GM12878 (cell line): ENCODE data around the gene CCDC71. TPM values are rescaled to one million over a fixed set of nuclear protein-coding genes. Genes with fewer than 3 reads are reported as not detected.

Experiments used
- ATAC-seq: fragments of 200-7000 bp; cut with Tn5 transposase; 3 replicates; pipeline ENCODE4 v1.9.1; 2020; ENCODE audit warnings: mild to moderate bottlenecking, moderate library complexity
- BruUV-seq: library from RNA; stranded (reverse); fragments of 400-500 nt; replicated peaks from 2 replicates; lab custom pipeline; 2021; lab: Mats Ljungman, UMichigan
- CTCF ChIA-PET: fragments of 300-600 bp; sonication (Branson Sonifier 250); formaldehyde crosslinking; extraction: SDS; loops from one replicate; lab custom pipeline; 2021; ENCODE audit warnings: inconsistent platforms; lab: Yijun Ruan, JAX
- POLR2A ChIA-PET: fragments of 350-600 bp; formaldehyde crosslinking; extraction: SDS; loops from one replicate; lab custom pipeline; 2021; ENCODE audit warnings: inconsistent platforms; lab: Charles Lee
- RAD21 ChIA-PET: fragments of 300-600 bp; sonication (Branson Sonifier 250); formaldehyde crosslinking; loops from one replicate; lab custom pipeline; 2023; ENCODE audit warnings: antibody characterized with exemption; ENCODE audit not compliant: unreplicated experiment; lab: Charles Lee
- SMC1A ChIA-PET: fragments of 300-600 bp; sonication (Branson Sonifier 250); formaldehyde crosslinking; loops from one replicate; lab custom pipeline; 2023; ENCODE audit not compliant: unreplicated experiment, uncharacterized antibody; lab: Charles Lee
- DNase-seq: peaks from one replicate; pipeline ENCODE4 v3.0.0-alpha.2; 2011; ENCODE audit warnings: low read depth, low spot score
- FAIRE-seq: peaks from 3 replicates; lab custom pipeline; 2011; peaks lifted over from hg19 to GRCh38; lab: Jason Lieb, UNC
- H2AFZ ChIP-seq: 2 replicates; pipeline ENCODE4 v1.6.0; 2011; ENCODE audit warnings: low read depth, low read length, control low read depth; ENCODE audit not compliant: control insufficient read depth
- H3K27ac ChIP-seq: 2 replicates; pipeline ENCODE4 v1.5.1; 2011; ENCODE audit warnings: control low read depth; ENCODE audit not compliant: control insufficient read depth, insufficient read depth
- H3K27me3 ChIP-seq, 2 experiments: replicated peaks in 1 of 2; 2 replicates each; pipeline versions ENCODE4 v1.6.0 to v1.6.1; 2011; ENCODE audit warnings: low read length in 1 of 2; ENCODE audit not compliant: control insufficient read depth in 2 of 2, insufficient read depth in 2 of 2
- H3K36me3 ChIP-seq, 2 experiments: 2 replicates each; pipeline ENCODE4 v1.5.1; 2011; ENCODE audit warnings: low read length in 1 of 2; ENCODE audit not compliant: control insufficient read depth in 2 of 2, insufficient read depth in 2 of 2
- H3K4me1 ChIP-seq: 2 replicates; pipeline ENCODE4 v1.6.1; 2011; ENCODE audit warnings: mild to moderate bottlenecking, low read length, moderate library complexity, mixed read lengths; ENCODE audit not compliant: control insufficient read depth, insufficient read depth
- H3K4me2 ChIP-seq: 2 replicates; pipeline ENCODE4 v1.6.0; 2011; ENCODE audit warnings: control low read depth; ENCODE audit not compliant: control insufficient read depth, insufficient read depth
- H3K4me3 ChIP-seq: fragments of 200-600 bp; sonication (generic); 2 replicates; pipeline ENCODE4 v1.5.1; 2016
- H3K79me2 ChIP-seq: 2 replicates; pipeline ENCODE4 v1.6.0; 2011; ENCODE audit warnings: low read length; ENCODE audit not compliant: control insufficient read depth, insufficient read depth
- H3K9ac ChIP-seq: 2 replicates; pipeline ENCODE4 v1.8.0; 2011; ENCODE audit warnings: low read length, control low read depth, mixed read lengths; ENCODE audit not compliant: control insufficient read depth, insufficient read depth
- H3K9me3 ChIP-seq: replicated peaks from 3 replicates; pipeline ENCODE4 v1.5.1; 2011; ENCODE audit warnings: mild to moderate bottlenecking, low read length; ENCODE audit not compliant: control insufficient read depth, insufficient read depth
- H4K20me1 ChIP-seq: 2 replicates; pipeline ENCODE4 v1.6.0; 2011; ENCODE audit not compliant: control insufficient read depth, insufficient read depth
- CBX3 ChIP-seq: fragments of 200-600 bp; sonication (generic); IDR thresholded peaks from 2 replicates; pipeline ENCODE4 v1.6.1; 2016; ENCODE audit warnings: low read depth, borderline replicate concordance
- CEBPZ ChIP-seq: fragments of 150-350 bp; IDR thresholded peaks from 2 replicates; pipeline ENCODE4 v1.6.1; 2016; ENCODE audit warnings: low read depth, low read length
- CUX1 ChIP-seq: IDR thresholded peaks from 2 replicates; pipeline ENCODE4 v1.6.1; 2012; ENCODE audit warnings: improper control_type of control experiment, low read depth, low read length; ENCODE audit not compliant: insufficient replicate concordance
- EED ChIP-seq: sonication (generic); IDR thresholded peaks from 2 replicates; pipeline ENCODE4 v1.6.1; 2016; ENCODE audit warnings: antibody characterized with exemption, low read depth
- ESRRA ChIP-seq: IDR thresholded peaks from 2 replicates; pipeline ENCODE4 v1.6.1; 2012; ENCODE audit warnings: mild to moderate bottlenecking, low read length, improper control_type of control experiment
- MTA2 ChIP-seq: fragments of 450-650 bp; IDR thresholded peaks from 2 replicates; pipeline ENCODE4 v1.6.1; 2016; ENCODE audit warnings: low read depth, mild to moderate bottlenecking, moderate library complexity
- NFYA ChIP-seq: IDR thresholded peaks from 2 replicates; pipeline ENCODE4 v1.6.1; 2011; ENCODE audit warnings: low read depth, mild to moderate bottlenecking, low read length, improper control_type of control experiment, borderline replicate concordance
- POLR2AphosphoS5 ChIP-seq: IDR thresholded peaks from 2 replicates; pipeline ENCODE4 v1.6.1; 2011; ENCODE audit warnings: mild to moderate bottlenecking, low read length, inconsistent platforms
- SMARCA5 ChIP-seq: fragments of 450-650 bp; IDR thresholded peaks from 2 replicates; pipeline ENCODE4 v1.6.1; 2017; ENCODE audit warnings: mild to moderate bottlenecking
- SREBF1 ChIP-seq: IDR thresholded peaks from 2 replicates; pipeline ENCODE4 v1.6.1; 2012; ENCODE audit warnings: mild to moderate bottlenecking, low read length
- SREBF2 ChIP-seq: IDR thresholded peaks from 2 replicates; pipeline ENCODE4 v1.6.1; 2012; ENCODE audit warnings: mild to moderate bottlenecking, low read length
- STAT3 ChIP-seq: IDR thresholded peaks from 2 replicates; pipeline ENCODE4 v1.6.1; 2011; ENCODE audit warnings: low read depth, low read length, improper control_type of control experiment
- TCF7 ChIP-seq: IDR thresholded peaks from 2 replicates; pipeline ENCODE4 v1.6.1; 2014; ENCODE audit warnings: antibody characterized with exemption, borderline replicate concordance
- YBX1 ChIP-seq: fragments of 450-650 bp; IDR thresholded peaks from 2 replicates; pipeline ENCODE4 v1.6.1; 2016; ENCODE audit warnings: antibody characterized with exemption
- ZBTB33 ChIP-seq: fragments of 450-650 bp; IDR thresholded peaks from 2 replicates; pipeline ENCODE4 v1.6.1; 2017; ENCODE audit warnings: mild to moderate bottlenecking
- WGBS: methylation state at CpG from one replicate; pipeline ENCODE4 v1.1.6; 2016; ENCODE audit warnings: low lambda C conversion rate; ENCODE audit not compliant: insufficient replicate concordance, insufficient coverage; ENCODE audit errors: missing lambda C conversion rate; 5-methylcytosine and 5-hydroxymethylcytosine counted together
- in situ Hi-C: fragments of 300-500 bp; cut with MboI; formaldehyde crosslinking; loops from 9 replicates; pipeline ENCODE4 v1.14.3; 2018; ENCODE audit warnings: mixed read lengths
- intact Hi-C: fragments of 100-400 bp; cut with micrococcal nuclease; formaldehyde crosslinking; loops from one replicate; pipeline ENCODE4 v1.14.2; 2022; ENCODE audit not compliant: unreplicated experiment
- polyA plus RNA-seq, 11 experiments: library from polyadenylated mRNA; depleted of rRNA in 4 of 11; unstranded in 6 of 11; stranded (reverse) in 5 of 11; fragments of >200 nt; fragmentation: Nextera tagmentation in 4 of 11; fragmentation: Illumina TruSeq in 1 of 11; extraction: Ambion mirVana in 4 of 11; extraction: Trizol in 1 of 11; gene quantifications; 1 replicate in 1 of 11; 2 replicates in 10 of 11; pipeline versions ENCODE4 v1.2.1 to v1.2.3, GENCODE V29; 2011 to 2016; ENCODE audit warnings: inconsistent platforms in 2 of 11, missing spikeins in 2 of 11, low read depth in 1 of 11
- total RNA-seq, 4 experiments: library from RNA; depleted of rRNA in 3 of 4; stranded (reverse); fragments of >200 nt in 3 of 4; fragmentation: Illumina TruSeq in 1 of 4; extraction: Trizol in 1 of 4; gene quantifications; 2 replicates each; pipeline versions ENCODE4 v1.2.1 to v1.2.3, GENCODE V29; 2013 to 2021

The CCDC71 gene
- total and polyA plus RNA-seq, 10 of the 15 experiments (the other 5 are each of a cell fraction or from before 2014, with no cell fraction given): 0.20 to 38.0 (median 16.1) TPM

GRCh38 chr3:49198611-49199230, 32.6 kb upstream of the CCDC71 start:
- ChIA-PET CTCF (no interaction called here), RAD21 (no interaction called here), SMC1A (no interaction called here), POLR2A (no interaction called here)
- no peak overlapping the region for H2AFZ ChIP-seq
- H3K27me3 ChIP-seq: no peaks in the 10 kb centered on the region
- H3K27ac ChIP-seq: no peak overlapping the region
- DNase-seq (no peak), FAIRE-seq (no peak), ATAC-seq (no peak)
- in situ Hi-C loops: no loop called here
- no peaks in the 10 kb centered on the region for H3K4me1 ChIP-seq
- no TSS peak for BruUV-seq
- intact Hi-C loops: no loop called here
- no peak overlapping the region for H3K4me3 ChIP-seq
- H3K79me2 ChIP-seq: no peaks in the 10 kb centered on the region
- H3K36me3 ChIP-seq: no peaks in the 10 kb centered on the region
- H4K20me1 ChIP-seq: no peaks in the 10 kb centered on the region
- H3K9ac ChIP-seq: no peak overlapping the region
- H3K4me2 ChIP-seq: no peak overlapping the region
- no peaks in the 10 kb centered on the region for H3K9me3 ChIP-seq
- WGBS: 63% methylated on average over 24 of the region's 24 CpGs
- TF ChIP-seq SMARCA5: no peak
- TF ChIP-seq STAT3: no peak
- TF ChIP-seq MTA2: no peak
- no peak for TF ChIP-seq EED
- no peak for TF ChIP-seq NFYA
- TF ChIP-seq CBX3: no peak
- no peak for TF ChIP-seq SREBF1
- TF ChIP-seq SREBF2: no peak
- TF ChIP-seq POLR2AphosphoS5: no peak
- no peak for TF ChIP-seq ZBTB33
- no peak for TF ChIP-seq TCF7
- no peak for TF ChIP-seq YBX1
- no peak for TF ChIP-seq CUX1
- TF ChIP-seq ESRRA: no peak
- TF ChIP-seq CEBPZ: no peak
